HFF-Myc (cell line): ENCODE measurements around the gene AMER3.

Experiments used
- DNase-seq: peaks from one replicate; pipeline ENCODE4 v3.0.0-alpha.2; 2011; ENCODE audit warnings: low read depth; ENCODE audit errors: extremely low read depth
- H3K4me3 ChIP-seq: replicated peaks from 2 replicates; pipeline ENCODE4 v1.5.1; 2011; ENCODE audit warnings: low read depth, mild to moderate bottlenecking, control low read depth, low read length
- CTCF ChIP-seq: IDR thresholded peaks from 2 replicates; pipeline ENCODE4 v1.5.1; 2012; ENCODE audit warnings: mild to moderate bottlenecking, low read depth, low read length, control low read depth; ENCODE audit errors: missing control alignments

Gene AMER3

DNA sequence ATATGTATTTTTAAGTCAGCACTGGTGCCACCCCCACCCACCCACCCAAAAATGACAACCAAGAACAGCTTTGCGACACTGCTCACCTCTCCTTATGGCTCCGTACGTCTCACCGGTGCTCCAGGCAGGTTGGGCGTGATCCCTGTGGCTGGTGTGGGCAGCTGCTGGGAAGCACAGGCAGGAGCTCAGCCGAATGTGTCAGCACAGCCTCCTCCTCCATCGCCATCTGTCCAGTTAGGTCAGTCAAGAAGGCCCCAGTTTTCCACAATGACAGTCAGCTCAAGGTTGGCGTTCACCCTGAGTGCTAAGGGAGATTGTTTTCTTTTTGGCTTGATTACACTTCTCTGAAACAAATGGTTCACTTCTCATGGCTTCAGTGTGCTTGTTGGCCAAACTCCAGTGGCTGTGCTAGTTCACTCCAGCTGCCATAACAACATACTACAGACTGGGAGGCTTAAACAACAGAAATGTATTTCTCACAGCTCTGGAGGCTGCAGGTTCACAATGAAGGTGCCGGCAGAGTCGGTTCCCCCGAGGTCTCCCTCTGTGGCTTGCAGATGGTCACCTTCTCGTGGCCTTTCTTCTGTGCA, 30.2 kb downstream of the AMER3 start:
- no peak for TF ChIP-seq CTCF
- DNase-seq, result no peak

GRCh38 chr2:130786076-130786475, 30.7 kb downstream of the AMER3 start:
- no peak for TF ChIP-seq CTCF
- H3K4me3 ChIP-seq, result no peak overlapping the region
- DNase-seq, result no peak

More for the DNA sequence above, 30.2 kb downstream of the AMER3 start:
- H3K4me3 ChIP-seq, result no peak overlapping the region

- H3K4me3 ChIP-seq, result no peak overlapping the region
These were observed 32.5 kb downstream of the AMER3 start for GRCh38 chr2:130787841-130788240.

GRCh38 chr2:130790312-130790711, 35.0 kb downstream of the AMER3 start:
- DNase-seq, result no peak
- TF ChIP-seq CTCF, result no peak
- no peak overlapping the region for H3K4me3 ChIP-seq

More at GRCh38 chr2:130787841-130788240, 32.5 kb downstream of the AMER3 start:
- no peak for DNase-seq
- no peak for TF ChIP-seq CTCF

GRCh38 chr2:130790804-130791616, 35.7 kb downstream of the AMER3 start:
- DNase-seq, result no peak
- no peak overlapping the region for H3K4me3 ChIP-seq
- TF ChIP-seq CTCF, result no peak

- no peak overlapping the region for H3K4me3 ChIP-seq
- DNase-seq, result no peak
- TF ChIP-seq CTCF, result no peak
These were observed 36.2 kb downstream of the AMER3 start for GRCh38 chr2:130791617-130791939.
